C4-2B (cell line): ENCODE results near the gene MCF2L2.

Source experiments
- H3K27ac ChIP-seq: fragments of 450-650 bp; 2 replicates; pipeline ENCODE4 v1.5.1; 2017
- CTCF ChIP-seq: fragments of 450-650 bp; conservative IDR thresholded peaks from 2 replicates; pipeline ENCODE4 v1.5.1; 2017; ENCODE audit warnings: mild to moderate bottlenecking
- ZFX ChIP-seq: fragments of 450-650 bp; IDR thresholded peaks from 2 replicates; pipeline ENCODE4 v1.6.1; 2017

Gene MCF2L2

GRCh38 chr3:183468424-183468823 is 40.0 kb upstream of the MCF2L2 start:
- TF ChIP-seq ZFX = no peak
- no peak for TF ChIP-seq CTCF
- no peak overlapping the region for H3K27ac ChIP-seq

DNA sequence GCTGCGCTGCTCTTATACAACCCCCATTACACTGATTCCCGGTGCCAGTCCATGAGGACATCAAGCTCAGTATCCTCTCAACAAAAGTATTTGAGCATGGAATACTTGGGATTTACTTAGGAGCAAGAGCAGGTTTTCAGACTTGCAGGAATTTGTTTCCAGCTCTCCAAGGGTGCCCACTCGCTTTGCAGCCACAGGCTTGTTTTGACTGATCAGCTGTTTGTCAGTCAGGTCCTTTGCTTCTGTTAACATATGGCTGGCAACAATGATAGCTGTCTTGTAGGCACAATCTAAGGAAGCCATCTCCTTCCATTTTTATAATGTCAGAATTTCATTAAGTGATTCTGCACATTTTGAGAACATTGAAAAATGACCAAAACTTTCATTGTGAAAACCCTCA is 38.2 kb upstream of the MCF2L2 start:
- TF ChIP-seq ZFX (no peak), CTCF (no peak)
- no peak overlapping the region for H3K27ac ChIP-seq

DNA sequence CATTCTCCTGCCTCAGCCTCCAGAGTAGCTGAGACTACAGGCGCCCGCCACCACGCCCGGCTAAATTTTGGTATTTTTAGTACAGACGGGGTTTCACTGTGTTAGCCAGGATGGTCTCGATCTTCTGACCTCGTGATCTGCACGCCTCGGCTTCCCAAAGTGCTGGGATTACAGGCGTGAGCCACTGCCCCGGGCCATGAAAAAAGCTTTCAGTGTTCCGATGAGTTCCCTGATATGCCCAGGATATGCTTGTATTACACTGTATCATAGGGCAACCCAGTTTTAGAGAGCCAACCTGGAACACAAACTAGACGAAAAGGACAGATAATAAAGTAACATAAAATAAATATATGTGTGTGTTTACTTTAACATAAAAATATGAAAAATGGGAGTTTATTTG is 37.3 kb upstream of the MCF2L2 start:
- H3K27ac ChIP-seq = peak overlapping the region; percentile 25; the same call in 1 of the 2 replicates

DNA sequence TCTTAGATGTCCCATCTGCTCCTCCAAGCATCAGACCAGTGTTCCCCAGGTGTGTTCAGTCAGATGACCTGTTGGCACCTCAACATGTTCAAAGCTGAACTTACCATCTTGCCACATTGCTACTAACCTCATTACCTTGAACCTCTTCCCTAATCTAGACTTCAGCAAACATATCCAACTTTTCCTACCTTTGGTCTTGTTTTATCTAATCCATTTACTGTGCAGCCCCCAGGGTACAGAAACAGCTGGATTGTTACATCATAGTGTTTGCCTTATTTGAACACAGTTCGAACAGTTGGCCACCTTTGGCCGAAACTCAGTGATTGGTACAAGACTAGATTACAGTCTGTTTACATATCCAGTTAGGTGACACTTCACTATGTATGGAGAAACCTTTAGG is 36.1 kb upstream of the MCF2L2 start:
- TF ChIP-seq ZFX = no peak
- TF ChIP-seq CTCF = no peak
- H3K27ac ChIP-seq = no peak overlapping the region

GRCh38 chr3:183460081-183461055 is 31.9 kb upstream of the MCF2L2 start:
- TF ChIP-seq CTCF (no peak), ZFX (no peak)
- no peak overlapping the region for H3K27ac ChIP-seq

- TF ChIP-seq CTCF (no peak), ZFX (no peak)
- no peak overlapping the region for H3K27ac ChIP-seq
Measured at GRCh38 chr3:183455089-183455488, 26.7 kb upstream of the MCF2L2 start.

DNA sequence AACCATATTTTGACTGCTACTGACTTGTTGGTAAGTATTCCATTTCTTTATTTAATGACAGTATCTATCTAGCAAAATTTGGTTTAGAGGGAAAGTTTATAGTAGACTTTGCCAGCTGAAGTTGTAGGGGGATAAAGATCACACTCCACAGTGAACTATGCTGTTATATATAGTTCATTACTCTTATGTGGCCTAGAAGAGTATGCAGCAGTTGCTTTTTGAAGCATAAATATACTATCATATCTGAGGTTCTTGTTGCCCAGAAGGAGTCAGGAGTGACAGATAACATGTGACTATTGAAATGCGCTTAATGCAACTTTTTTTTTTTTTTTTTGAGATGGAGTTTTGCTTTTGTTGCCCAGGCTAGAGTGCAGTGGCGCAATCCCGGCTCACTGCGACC is 25.6 kb upstream of the MCF2L2 start:
- H3K27ac ChIP-seq = no peak overlapping the region
- no peak for TF ChIP-seq ZFX
- TF ChIP-seq CTCF = no peak

- H3K27ac ChIP-seq = no peak overlapping the region
- TF ChIP-seq ZFX (no peak), CTCF (no peak)
Measured at GRCh38 chr3:183449791-183450190, 21.4 kb upstream of the MCF2L2 start.
